ENCODE data around the gene SPI1. TPM values are rescaled to one million over a fixed set of nuclear protein-coding genes. Genes with fewer than 3 reads are reported as not detected.

SPI1 gene
- total RNA-seq, 1 donor from 2014 or later = 8.3 TPM

DNA sequence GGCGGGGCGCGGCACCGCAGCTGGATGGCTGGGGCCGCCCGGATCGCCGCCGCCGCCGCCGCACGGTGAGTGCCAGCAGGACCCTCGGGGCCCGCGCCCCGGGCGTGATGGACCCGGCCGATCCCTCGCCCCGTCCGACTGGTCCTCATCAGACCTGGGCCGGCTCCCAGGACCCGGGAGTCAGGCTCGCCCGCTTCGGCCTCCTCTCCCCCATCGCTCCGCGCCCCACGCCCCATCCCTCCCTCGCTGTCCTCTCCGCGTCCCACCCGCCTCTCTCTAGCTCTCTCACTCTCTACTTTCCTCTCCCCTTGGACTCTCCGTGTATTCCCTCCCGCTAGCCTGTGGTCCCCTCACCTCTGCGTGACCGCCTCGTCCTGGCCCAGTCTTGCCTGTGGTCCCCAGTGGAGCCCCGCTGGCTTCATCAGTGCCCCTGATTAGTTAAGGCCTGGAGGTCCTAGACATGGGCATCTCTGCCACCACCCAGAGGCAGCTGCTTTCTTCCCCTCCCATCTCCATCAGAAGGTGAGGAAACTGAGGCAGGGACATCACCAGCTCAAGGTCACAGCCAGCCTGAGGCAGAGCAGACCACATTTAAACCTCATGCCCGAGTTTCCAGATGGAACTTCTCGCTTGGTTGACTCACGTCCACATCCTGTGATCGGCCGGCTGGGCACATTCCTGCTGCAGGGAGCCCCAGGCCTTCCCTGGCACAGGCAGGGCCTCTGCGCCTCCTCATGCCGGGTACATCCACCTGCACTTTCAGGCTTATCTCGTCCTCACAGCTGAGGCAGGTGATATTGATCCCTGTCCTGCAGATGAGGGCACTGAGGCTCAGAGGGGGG is 30.5 kb upstream of the SPI1 start:
- intact Hi-C loops (cut with micrococcal nuclease) = no loop called here
- DNase-seq = no peak

GRCh38 chr11:47407746-47408590 is 29.6 kb upstream of the SPI1 start, which contains the start of gene SLC39A13:
Gene SLC39A13 (plus strand): TSS chr11:47408590. CDS start chr11:47410095, 1,505 bp downstream.
- peak within 1 kb of the TSS; percentile 99 for H3K27ac ChIP-seq (replicated peaks)
- H3K9me3 ChIP-seq (replicated peaks) = no peaks in the 10 kb centered on the region
- peak within 1 kb of the TSS; percentile 87 for H3K4me3 ChIP-seq
- H3K27me3 ChIP-seq (ENCODE audit: low read depth) = no peaks in the 10 kb centered on the region
- H3K36me3 ChIP-seq = peaks cover 27% of the 10 kb centered on the region
- intact Hi-C loops (cut with micrococcal nuclease) = no loop called here
- TF ChIP-seq, protein P1, sequence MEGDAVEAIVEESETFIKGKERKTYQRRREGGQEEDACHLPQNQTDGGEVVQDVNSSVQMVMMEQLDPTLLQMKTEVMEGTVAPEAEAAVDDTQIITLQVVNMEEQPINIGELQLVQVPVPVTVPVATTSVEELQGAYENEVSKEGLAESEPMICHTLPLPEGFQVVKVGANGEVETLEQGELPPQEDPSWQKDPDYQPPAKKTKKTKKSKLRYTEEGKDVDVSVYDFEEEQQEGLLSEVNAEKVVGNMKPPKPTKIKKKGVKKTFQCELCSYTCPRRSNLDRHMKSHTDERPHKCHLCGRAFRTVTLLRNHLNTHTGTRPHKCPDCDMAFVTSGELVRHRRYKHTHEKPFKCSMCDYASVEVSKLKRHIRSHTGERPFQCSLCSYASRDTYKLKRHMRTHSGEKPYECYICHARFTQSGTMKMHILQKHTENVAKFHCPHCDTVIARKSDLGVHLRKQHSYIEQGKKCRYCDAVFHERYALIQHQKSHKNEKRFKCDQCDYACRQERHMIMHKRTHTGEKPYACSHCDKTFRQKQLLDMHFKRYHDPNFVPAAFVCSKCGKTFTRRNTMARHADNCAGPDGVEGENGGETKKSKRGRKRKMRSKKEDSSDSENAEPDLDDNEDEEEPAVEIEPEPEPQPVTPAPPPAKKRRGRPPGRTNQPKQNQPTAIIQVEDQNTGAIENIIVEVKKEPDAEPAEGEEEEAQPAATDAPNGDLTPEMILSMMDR (IDR thresholded peaks at IDR 0.05; ENCODE audit: borderline replicate concordance) = peak; percentile 91
- H3K4me1 ChIP-seq = peaks cover 49% of the 10 kb centered on the region
- peak; percentile 94 for DNase-seq

More for the DNA sequence above, 30.5 kb upstream of the SPI1 start:
- Histone ChIP-seq H3K36me3 (peaks cover 35% of the 10 kb centered on the region), H3K4me3 (peak overlapping the region; percentile 87), H3K9me3 (replicated peaks) (no peaks in the 10 kb centered on the region), H3K4me1 (peaks cover 54% of the 10 kb centered on the region), H3K27me3 (ENCODE audit: low read depth) (no peaks in the 10 kb centered on the region), H3K27ac (replicated peaks) (peak overlapping the region; percentile 99)
- TF ChIP-seq, protein P1 (IDR thresholded peaks at IDR 0.05; ENCODE audit: borderline replicate concordance) = no peak

DNA sequence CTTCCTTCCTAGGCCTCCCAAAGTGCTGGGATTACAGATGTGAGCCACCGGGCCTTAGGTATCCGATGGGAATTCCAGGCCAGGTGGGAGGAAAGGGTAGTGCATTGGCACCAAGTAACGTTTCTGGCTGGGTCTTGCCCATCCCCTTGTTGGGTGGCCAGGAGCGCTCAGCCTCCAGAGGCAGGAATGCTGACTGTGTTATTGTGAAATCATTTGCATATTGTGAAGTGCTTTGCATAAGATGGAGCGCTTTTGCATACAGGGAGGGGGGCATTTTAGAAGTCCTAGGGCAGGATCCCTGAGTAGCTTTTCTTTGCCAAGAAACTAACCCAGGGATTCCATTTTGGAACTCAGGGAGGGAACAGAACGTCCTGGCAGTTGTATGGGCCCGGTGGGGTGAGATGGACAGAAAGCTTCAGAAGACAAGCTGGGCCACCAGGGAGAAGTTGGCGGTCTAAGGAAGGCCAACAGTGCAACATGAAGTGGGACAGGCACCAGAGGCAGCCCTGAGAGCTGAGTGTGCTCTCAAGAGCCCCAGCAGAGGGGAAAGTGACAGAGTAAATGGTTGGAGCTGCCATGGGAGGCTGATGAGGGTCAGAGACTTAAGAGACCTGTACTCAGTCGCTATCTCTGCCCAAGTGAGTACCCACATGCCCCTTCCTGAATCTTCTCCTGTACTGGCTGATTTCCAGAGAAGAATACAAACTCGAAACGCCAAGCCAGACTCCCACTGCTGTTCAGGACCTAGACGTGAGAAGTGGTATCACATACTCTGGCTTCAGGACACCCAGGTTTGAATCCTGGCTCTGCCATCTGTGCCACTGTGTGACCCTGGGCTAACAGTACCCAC is 28.8 kb upstream of the SPI1 start:
- TF ChIP-seq, protein P1 (IDR thresholded peaks at IDR 0.05; ENCODE audit: borderline replicate concordance) = no peak
- intact Hi-C loops (cut with micrococcal nuclease) = no loop called here

DNA sequence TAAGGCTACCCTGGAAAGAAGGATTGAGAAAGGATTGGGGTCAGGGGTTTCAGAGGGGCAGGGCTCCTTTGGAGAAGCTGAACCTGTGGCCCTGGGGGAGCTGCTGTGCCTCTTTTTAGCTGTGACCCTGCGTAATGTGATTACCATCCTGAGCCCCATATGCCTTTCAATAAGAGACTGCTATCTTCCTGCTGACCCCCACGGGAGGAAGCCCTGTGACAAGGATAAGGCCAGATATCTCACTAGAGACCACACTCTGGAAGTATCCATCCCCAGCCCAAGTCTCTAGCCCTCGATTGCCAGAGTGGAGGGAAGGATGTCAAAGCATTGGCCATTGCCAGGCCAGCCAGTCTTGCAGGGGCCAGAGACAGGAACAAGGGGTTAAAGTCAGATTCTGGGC is 25.2 kb upstream of the SPI1 start:
- H3K4me1 ChIP-seq = peaks cover 34% of the 10 kb centered on the region
- H3K27me3 ChIP-seq (ENCODE audit: low read depth) = no peaks in the 10 kb centered on the region
- no peaks in the 10 kb centered on the region for H3K9me3 ChIP-seq (replicated peaks)
- TF ChIP-seq, protein P1 (IDR thresholded peaks at IDR 0.05; ENCODE audit: borderline replicate concordance) = no peak
- H3K4me3 ChIP-seq = no peak overlapping the region
- no peak overlapping the region for H3K27ac ChIP-seq (replicated peaks)
- no peaks in the 10 kb centered on the region for H3K36me3 ChIP-seq
- no peak for DNase-seq
- intact Hi-C loops (cut with micrococcal nuclease) = no loop called here

More for the DNA sequence above, 28.8 kb upstream of the SPI1 start:
- Histone ChIP-seq H3K27me3 (ENCODE audit: low read depth) (no peaks in the 10 kb centered on the region), H3K27ac (replicated peaks) (peak overlapping the region; percentile 99), H3K9me3 (replicated peaks) (no peaks in the 10 kb centered on the region), H3K4me1 (peaks cover 46% of the 10 kb centered on the region), H3K4me3 (peak overlapping the region; percentile 87), H3K36me3 (peaks cover 20% of the 10 kb centered on the region)
- no peak for DNase-seq

DNA sequence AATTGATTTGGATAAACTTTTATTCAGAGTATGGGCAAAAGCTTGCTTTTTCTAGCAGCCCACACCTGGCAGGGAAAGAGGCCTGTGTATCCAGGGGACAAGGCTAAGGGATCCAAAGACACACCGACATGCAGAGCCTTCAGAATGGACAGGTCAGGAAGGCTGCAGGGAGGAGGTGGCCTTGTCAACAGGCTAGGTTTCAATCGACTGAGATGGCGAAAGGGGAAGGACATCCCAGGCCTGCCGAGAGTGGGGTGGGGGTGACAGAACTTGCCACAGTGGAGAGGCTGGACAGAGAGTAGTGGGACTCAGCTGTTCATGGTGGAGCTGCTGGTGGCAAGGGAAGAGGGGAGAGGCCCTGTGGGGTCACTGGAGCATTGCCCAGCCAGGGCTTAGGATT is 24.8 kb upstream of the SPI1 start:
- Histone ChIP-seq H3K36me3 (no peaks in the 10 kb centered on the region), H3K27me3 (ENCODE audit: low read depth) (no peaks in the 10 kb centered on the region), H3K4me3 (no peak overlapping the region), H3K4me1 (peaks cover 32% of the 10 kb centered on the region), H3K27ac (replicated peaks) (no peak overlapping the region), H3K9me3 (replicated peaks) (no peaks in the 10 kb centered on the region)
- TF ChIP-seq, protein P1 (IDR thresholded peaks at IDR 0.05; ENCODE audit: borderline replicate concordance) = no peak
- intact Hi-C loops (cut with micrococcal nuclease) = no loop called here
- DNase-seq = no peak

Measured in left ventricle myocardium inferior (tissue), 1 donor.